T-cell (primary cell): ENCODE data around the gene TENT4A. TPM values are rescaled to one million over a fixed set of nuclear protein-coding genes. Genes with fewer than 3 reads are reported as not detected.

Experiments used
- ATAC-seq, 4 experiments: fragments of 200-7000 bp in 3 of 4; fragments of 150-1000 bp in 1 of 4; cut with Tn5 transposase; replicated peaks in 1 of 4; 1 replicate in 3 of 4; 2 replicates in 1 of 4; pipeline ENCODE4 v1.10.0; 2021; ENCODE audit warnings: moderate library complexity in 3 of 4, mild to moderate bottlenecking in 2 of 4, moderate number of reproducible peaks in 1 of 4
- CTCF ChIA-PET, 2 donors: fragments of 300-600 bp; sonication (Branson Sonifier 250); formaldehyde crosslinking; loops; one replicate each; lab custom pipeline; 2022; ENCODE audit warnings: antibody characterized with exemption in 2 of 2; lab: Charles Lee
- POLR2A ChIA-PET, 2 donors: fragments of 300-600 bp; sonication (Branson Sonifier 250); formaldehyde crosslinking; loops; one replicate each; lab custom pipeline; 2022; ENCODE audit warnings: antibody characterized with exemption in 2 of 2; lab: Charles Lee
- DNase-seq, 35 experiments: peaks; one replicate each; pipeline versions ENCODE4 v3.0.0 to v3.0.0-alpha.2; 2013 to 2023
- H3K27ac ChIP-seq: one replicate; pipeline ENCODE4 v1.5.1; 2013; ENCODE audit warnings: low read length
- H3K27me3 ChIP-seq, 2 experiments: replicated peaks in 1 of 2; 1 replicate in 1 of 2; 2 replicates in 1 of 2; pipeline versions ENCODE4 v1.6.1 to v1.7.0; 2013; ENCODE audit warnings: low read length in 1 of 2, mixed read lengths in 1 of 2; ENCODE audit not compliant: control insufficient read depth in 2 of 2, insufficient read depth in 2 of 2; ENCODE audit errors: extremely low read depth in 1 of 2
- H3K36me3 ChIP-seq, 2 donors: 1 replicate in 1 of 2; 2 replicates in 1 of 2; pipeline versions ENCODE4 v1.6.1 to v1.7.0; 2013; ENCODE audit warnings: low read length in 1 of 2; ENCODE audit not compliant: control insufficient read depth in 2 of 2, insufficient read depth in 1 of 2; ENCODE audit errors: extremely low read depth in 1 of 2
- H3K4me1 ChIP-seq, 2 experiments: 1 replicate in 1 of 2; 2 replicates in 1 of 2; pipeline versions ENCODE4 v1.6.1 to v1.7.0; 2013; ENCODE audit warnings: low read length in 2 of 2, mixed read lengths in 1 of 2; ENCODE audit not compliant: insufficient read depth in 2 of 2, control insufficient read depth in 1 of 2; ENCODE audit errors: extremely low read depth in 1 of 2
- H3K4me3 ChIP-seq, 2 donors: 1 replicate in 1 of 2; 2 replicates in 1 of 2; pipeline versions ENCODE4 v1.5.1 to v1.7.0; 2013; ENCODE audit warnings: mild to moderate bottlenecking in 2 of 2, low read length in 1 of 2, moderate library complexity in 1 of 2; ENCODE audit not compliant: control insufficient read depth in 1 of 2; ENCODE audit errors: extremely low read depth in 1 of 2
- H3K9me3 ChIP-seq: 2 replicates; pipeline ENCODE4 v1.7.0; 2013
- H3K27ac Mint-ChIP-seq, 2 donors: one replicate each; pipeline ENCODE4 v1.8.0; 2020 to 2021; ENCODE audit warnings: mild to moderate bottlenecking in 2 of 2, mixed read lengths in 2 of 2
- H3K27me3 Mint-ChIP-seq, 2 donors: one replicate each; pipeline ENCODE4 v1.8.0; 2021 to 2022; ENCODE audit warnings: mixed read lengths in 2 of 2
- H3K36me3 Mint-ChIP-seq: one replicate; pipeline ENCODE4 v1.8.0; 2021; ENCODE audit warnings: mixed read lengths
- H3K4me1 Mint-ChIP-seq, 3 donors: one replicate each; pipeline ENCODE4 v1.8.0; 2020 to 2022; ENCODE audit warnings: mixed read lengths in 3 of 3, mild to moderate bottlenecking in 1 of 3
- H3K4me3 Mint-ChIP-seq, 3 donors: one replicate each; pipeline ENCODE4 v1.8.0; 2020 to 2022; ENCODE audit warnings: mild to moderate bottlenecking in 3 of 3, mixed read lengths in 3 of 3, moderate library complexity in 3 of 3
- H3K9me3 Mint-ChIP-seq, 3 donors: one replicate each; pipeline ENCODE4 v1.8.0; 2020 to 2022; ENCODE audit warnings: mixed read lengths in 3 of 3
- WGBS: methylation state at CpG from one replicate; pipeline ENCODE4 v1.1.5; 2013; ENCODE audit warnings: missing lambda C conversion rate; ENCODE audit not compliant: insufficient coverage; 5-methylcytosine and 5-hydroxymethylcytosine counted together
- total RNA-seq, 35 experiments: library from RNA in 6 of 35; stranded (reverse) in 6 of 35; fragments of 120-200 nt in 1 of 35; gene quantifications; one replicate each; pipeline versions ENCODE4 v1.2.1 to v1.2.4 and lab custom pipeline; 2013 to 2026

Gene TENT4A
- total RNA-seq, 5 donors from 2014 or later (not counting 1 experiment from before 2014, with no cell fraction given): 42.7 to 62.9 (median 45.6) TPM

GRCh38 chr5:6701491-6701890, 11.7 kb upstream of the TENT4A start:
- peaks cover 0 to 1% (median 0%) of the 10 kb centered on the region in 3 donors for H3K4me1 Mint-ChIP-seq
- WGBS: 83% methylated on average over 10 of the region's 12 CpGs
- ChIA-PET POLR2A (no interaction called here), CTCF (interaction anchor here in 1 of 2 donors (0.5 kb wide), 1 partner anchor 1286 kb away, joined by 3 read pairs; no protein-coding TSS in a partner anchor)
- Histone ChIP-seq H3K27me3 (peaks cover 4 to 22% of the 10 kb centered on the region in 2 experiments), H3K4me1 (no peaks in the 10 kb centered on the region), H3K27ac (no peak overlapping the region), H3K9me3 (no peaks in the 10 kb centered on the region), H3K36me3 (no peaks in the 10 kb centered on the region), H3K4me3 (no peak overlapping the region)
- H3K4me3 Mint-ChIP-seq: no peak overlapping the region
- H3K27me3 Mint-ChIP-seq: peaks cover 30 to 40% of the 10 kb centered on the region in 2 donors
- H3K36me3 Mint-ChIP-seq: no peaks in the 10 kb centered on the region
- ATAC-seq (no peak), DNase-seq (no peak)
- H3K9me3 Mint-ChIP-seq: no peaks in the 10 kb centered on the region
- H3K27ac Mint-ChIP-seq: no peak overlapping the region

DNA sequence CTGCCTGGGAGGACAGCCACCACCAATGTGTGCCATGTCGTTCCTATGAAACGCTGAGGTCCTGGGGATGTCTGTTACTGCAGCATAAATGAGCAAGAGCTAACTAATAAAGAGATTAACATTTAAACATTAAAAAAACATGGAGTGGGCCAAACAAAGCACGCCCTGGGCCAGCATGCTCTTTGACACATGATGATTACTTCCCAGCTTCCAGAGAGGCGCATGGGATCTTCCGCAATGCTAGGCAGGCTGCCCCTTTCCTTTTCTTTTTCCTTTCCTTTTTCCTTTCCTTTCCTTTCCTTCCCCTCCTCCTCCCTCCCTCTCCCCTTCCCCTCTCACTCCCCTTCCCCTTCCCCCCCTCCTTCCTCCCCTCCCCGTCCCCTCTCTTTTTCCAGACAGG, 10.6 kb upstream of the TENT4A start:
- no peak overlapping the region for H3K27ac ChIP-seq
- no peak for DNase-seq
- CTCF ChIA-PET: no interaction called here

DNA sequence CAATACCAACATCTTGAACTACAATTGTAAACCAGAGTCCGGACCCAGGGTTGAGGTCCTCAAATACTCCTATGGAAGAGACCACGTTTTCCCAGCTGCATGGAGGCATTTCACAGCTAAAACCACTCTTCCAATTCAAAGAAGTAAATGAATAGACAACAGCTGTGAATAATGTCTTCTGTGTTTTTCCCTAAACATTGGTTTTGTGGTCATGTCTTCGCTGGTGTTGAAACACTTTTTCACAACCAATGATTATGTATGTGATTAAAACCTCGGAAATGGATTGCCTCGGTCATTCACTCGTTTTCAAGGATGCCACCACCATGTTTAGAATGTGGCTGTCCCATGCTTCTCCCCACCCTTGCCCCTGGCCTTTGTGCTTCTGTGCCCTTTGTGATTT, 9.4 kb upstream of the TENT4A start:
- Histone ChIP-seq H3K9me3 (no peaks in the 10 kb centered on the region), H3K27me3 (peaks cover 2 to 22% of the 10 kb centered on the region in 2 experiments), H3K4me1 (no peaks in the 10 kb centered on the region), H3K4me3 (no peak overlapping the region), H3K27ac (no peak overlapping the region), H3K36me3 (no peaks in the 10 kb centered on the region)
- H3K36me3 Mint-ChIP-seq: no peaks in the 10 kb centered on the region
- ChIA-PET POLR2A (no interaction called here), CTCF (no interaction called here)
- peaks cover 0 to 1% (median 0%) of the 10 kb centered on the region in 3 donors for H3K4me1 Mint-ChIP-seq
- H3K27ac Mint-ChIP-seq: no peak overlapping the region
- no peak overlapping the region for H3K4me3 Mint-ChIP-seq
- no peak for ATAC-seq
- no peak for DNase-seq
- WGBS: no CpG with 5 or more reads among the region's 6 CpGs
- H3K27me3 Mint-ChIP-seq: peaks cover 16 to 23% of the 10 kb centered on the region in 2 donors
- no peaks in the 10 kb centered on the region for H3K9me3 Mint-ChIP-seq

More for the DNA sequence above, 10.6 kb upstream of the TENT4A start:
- no peak for ATAC-seq
- no peaks in the 10 kb centered on the region for H3K9me3 ChIP-seq
- no peak overlapping the region for H3K4me3 Mint-ChIP-seq
- no peak overlapping the region for H3K4me3 ChIP-seq
- no peak overlapping the region for H3K27ac Mint-ChIP-seq
- WGBS: 67% methylated on average over 1 of the region's 6 CpGs
- H3K27me3 ChIP-seq: peaks cover 4 to 22% of the 10 kb centered on the region in 2 experiments
- POLR2A ChIA-PET: no interaction called here
- peaks cover 0 to 1% (median 0%) of the 10 kb centered on the region in 3 donors for H3K4me1 Mint-ChIP-seq
- H3K27me3 Mint-ChIP-seq: peaks cover 20 to 28% of the 10 kb centered on the region in 2 donors
- H3K4me1 ChIP-seq: no peaks in the 10 kb centered on the region
- H3K9me3 Mint-ChIP-seq: no peaks in the 10 kb centered on the region
- no peaks in the 10 kb centered on the region for H3K36me3 Mint-ChIP-seq
- no peaks in the 10 kb centered on the region for H3K36me3 ChIP-seq

DNA sequence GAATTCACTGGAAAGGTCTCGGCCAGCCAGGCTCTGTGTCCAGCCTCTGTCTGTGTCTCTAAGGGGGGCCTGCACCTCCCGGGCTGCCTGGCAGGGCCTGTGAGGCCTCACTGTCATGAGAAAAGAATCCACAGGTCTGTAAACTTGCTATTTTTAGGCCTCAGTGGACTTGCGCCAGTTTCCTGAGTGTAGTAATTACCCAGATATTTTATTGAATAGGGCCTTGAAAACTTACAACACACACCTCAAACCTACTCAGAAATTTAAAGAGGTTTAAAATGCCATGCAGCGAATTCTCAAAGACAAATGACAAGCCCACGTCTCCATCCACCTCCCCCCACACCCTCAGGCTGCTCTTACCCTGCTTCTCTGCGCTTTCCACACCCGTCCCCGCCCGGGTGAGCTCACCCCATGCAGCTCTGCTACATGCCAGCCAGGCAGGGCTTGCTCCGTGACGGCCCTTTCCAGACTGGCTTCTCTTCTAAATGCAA, 8.8 kb upstream of the TENT4A start:
- peaks cover 2 to 22% of the 10 kb centered on the region in 2 experiments for H3K27me3 ChIP-seq
- Mint-ChIP-seq H3K4me3 (no peak overlapping the region), H3K4me1 (peaks cover 0 to 1% (median 0%) of the 10 kb centered on the region in 3 donors), H3K27me3 (peaks cover 15 to 21% of the 10 kb centered on the region in 2 donors), H3K27ac (no peak overlapping the region), H3K36me3 (no peaks in the 10 kb centered on the region), H3K9me3 (no peaks in the 10 kb centered on the region)
- ATAC-seq: no peak
- no peaks in the 10 kb centered on the region for H3K9me3 ChIP-seq
- no peak for DNase-seq
- no peak overlapping the region for H3K27ac ChIP-seq
- ChIA-PET POLR2A (no interaction called here), CTCF (no interaction called here)
- H3K4me1 ChIP-seq: no peaks in the 10 kb centered on the region
- no peaks in the 10 kb centered on the region for H3K36me3 ChIP-seq
- WGBS: 86% methylated on average over 10 of the region's 11 CpGs
- H3K4me3 ChIP-seq: no peak overlapping the region

DNA sequence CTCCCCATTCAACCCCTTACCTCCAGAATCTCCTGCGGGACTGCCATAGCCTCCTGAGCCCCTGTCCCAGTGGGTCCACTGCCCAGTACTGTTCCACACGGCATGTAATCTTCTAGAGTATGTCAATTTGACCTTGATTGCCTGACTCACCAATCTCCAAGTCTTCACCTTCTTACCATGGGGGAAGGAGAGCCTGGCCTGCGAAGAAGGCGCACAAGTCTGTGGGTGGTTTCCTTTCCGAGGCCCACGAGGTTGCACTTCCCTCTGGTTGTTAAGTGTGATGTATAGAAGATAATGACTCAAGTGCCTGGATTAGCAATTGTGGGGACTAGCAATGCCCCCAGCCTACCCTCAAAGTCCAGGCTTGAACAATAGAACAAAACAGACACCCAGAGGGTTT, 8.1 kb upstream of the TENT4A start:
- Histone ChIP-seq H3K27ac (no peak overlapping the region), H3K9me3 (no peaks in the 10 kb centered on the region), H3K4me3 (no peak overlapping the region), H3K36me3 (no peaks in the 10 kb centered on the region), H3K4me1 (no peaks in the 10 kb centered on the region), H3K27me3 (peaks cover 0 to 18% of the 10 kb centered on the region in 2 experiments)
- Mint-ChIP-seq H3K9me3 (no peaks in the 10 kb centered on the region), H3K4me3 (no peak overlapping the region), H3K4me1 (peaks cover 0 to 1% (median 0%) of the 10 kb centered on the region in 3 donors), H3K27me3 (peaks cover 11 to 17% of the 10 kb centered on the region in 2 donors), H3K27ac (no peak overlapping the region), H3K36me3 (no peaks in the 10 kb centered on the region)
- 100% methylated on average over 1 of the region's 6 CpGs for WGBS
- DNase-seq (no peak), ATAC-seq (no peak)
- CTCF ChIA-PET: no interaction called here
- POLR2A ChIA-PET: no interaction called here

DNA sequence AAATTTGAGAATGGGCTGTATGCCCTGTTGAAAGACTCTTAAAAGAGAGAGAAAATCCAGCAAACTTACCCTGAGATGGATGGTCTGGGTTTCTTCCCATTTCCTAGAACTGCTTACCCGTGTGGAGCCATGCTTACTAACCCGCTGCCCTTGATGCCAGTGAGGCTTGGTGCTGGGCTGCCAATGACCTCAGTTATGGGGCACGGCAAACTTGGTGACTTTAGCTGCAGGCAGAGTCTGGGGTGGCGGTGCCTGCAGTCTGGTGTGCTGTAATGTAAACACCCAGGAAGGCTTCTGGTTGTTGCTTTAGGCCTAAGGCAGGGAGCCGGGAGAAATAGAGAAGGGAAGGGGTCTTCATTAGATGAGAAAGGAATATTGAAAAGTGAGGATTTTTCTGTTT, 7.3 kb upstream of the TENT4A start:
- H3K27ac ChIP-seq: no peak overlapping the region
- H3K9me3 ChIP-seq: no peaks in the 10 kb centered on the region
- Mint-ChIP-seq H3K4me1 (peaks cover 0 to 1% (median 0%) of the 10 kb centered on the region in 3 donors), H3K36me3 (no peaks in the 10 kb centered on the region), H3K4me3 (no peak overlapping the region), H3K9me3 (no peaks in the 10 kb centered on the region), H3K27me3 (peaks cover 3 to 8% of the 10 kb centered on the region in 2 donors), H3K27ac (no peak overlapping the region)
- ChIA-PET CTCF (no interaction called here), POLR2A (no interaction called here)
- ATAC-seq: no peak
- no peaks in the 10 kb centered on the region for H3K4me1 ChIP-seq
- H3K27me3 ChIP-seq: peaks cover 0 to 12% of the 10 kb centered on the region in 2 experiments
- H3K36me3 ChIP-seq: no peaks in the 10 kb centered on the region
- no peak for DNase-seq
- WGBS: 96% methylated on average over 4 of the region's 5 CpGs
- no peak overlapping the region for H3K4me3 ChIP-seq
